ENCODE measurements around the gene SYT9.

SYT9 gene

DNA sequence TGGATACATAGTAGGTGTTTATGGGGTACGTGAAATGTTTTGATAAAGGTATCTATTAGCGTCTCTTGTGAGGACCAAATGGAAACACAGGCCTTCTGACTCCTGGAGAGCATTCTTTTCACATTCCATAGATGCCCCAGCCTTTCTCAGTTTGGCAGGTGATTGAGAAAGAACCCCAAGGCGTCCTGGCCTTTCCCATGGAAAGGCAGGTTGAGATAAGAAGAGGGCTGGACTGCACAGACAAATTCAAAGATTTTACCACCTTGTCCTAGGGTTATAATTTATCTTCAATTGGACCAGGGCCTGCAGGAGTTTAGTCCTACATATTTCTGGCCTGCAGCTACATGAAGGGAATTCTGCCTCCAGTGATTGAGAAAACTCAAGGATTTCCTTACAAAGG lies 232.9 kb downstream of the SYT9 start:
- DNase-seq = no peak

DNA sequence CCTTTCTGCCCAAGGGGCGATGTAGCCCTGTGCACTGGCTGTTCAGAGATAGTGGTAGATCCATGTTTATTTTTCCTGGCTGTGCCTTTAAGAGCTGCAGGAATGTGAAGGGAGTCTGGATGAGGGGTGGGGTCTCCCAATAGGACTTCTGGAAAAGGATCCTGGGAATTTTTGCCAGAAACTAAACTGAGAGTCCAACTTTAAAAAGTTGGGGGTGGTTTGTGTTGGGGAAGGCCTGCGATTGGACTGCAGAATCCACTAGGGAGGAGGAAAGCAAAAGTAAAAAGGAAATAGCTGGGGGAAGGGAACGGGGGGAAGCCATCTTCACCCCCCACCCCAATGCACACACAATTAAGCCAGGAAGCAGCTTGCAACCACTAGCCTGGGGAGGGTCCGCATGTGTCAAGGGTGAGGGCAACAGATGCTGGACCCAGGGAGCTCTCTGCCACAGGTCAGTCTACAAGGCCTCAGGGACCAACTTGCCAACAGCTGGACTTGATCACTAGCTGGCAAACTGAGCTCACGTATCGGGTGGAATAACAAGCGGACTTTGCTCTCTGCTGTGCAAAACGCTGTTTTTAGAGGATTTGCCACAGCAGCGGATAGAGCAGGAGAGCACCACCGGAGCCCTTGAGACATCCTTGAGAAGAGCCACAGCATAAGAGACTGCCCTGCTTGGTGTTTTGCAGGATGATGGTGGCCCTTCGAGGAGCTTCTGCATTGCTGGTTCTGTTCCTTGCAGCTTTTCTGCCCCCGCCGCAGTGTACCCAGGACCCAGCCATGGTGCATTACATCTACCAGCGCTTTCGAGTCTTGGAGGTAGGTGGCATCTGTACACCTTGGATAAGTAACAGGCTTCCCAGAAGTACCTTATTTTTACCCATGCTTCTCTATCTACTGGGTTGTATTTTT lies 233.7 kb downstream of the SYT9 start, which contains the start of gene OLFML1:
Gene OLFML1 (plus strand): TSS at position 321 of the 912 bp plus-strand sequence. CDS start 370 bp downstream, at position 691.
- DNase-seq = no peak

DNA sequence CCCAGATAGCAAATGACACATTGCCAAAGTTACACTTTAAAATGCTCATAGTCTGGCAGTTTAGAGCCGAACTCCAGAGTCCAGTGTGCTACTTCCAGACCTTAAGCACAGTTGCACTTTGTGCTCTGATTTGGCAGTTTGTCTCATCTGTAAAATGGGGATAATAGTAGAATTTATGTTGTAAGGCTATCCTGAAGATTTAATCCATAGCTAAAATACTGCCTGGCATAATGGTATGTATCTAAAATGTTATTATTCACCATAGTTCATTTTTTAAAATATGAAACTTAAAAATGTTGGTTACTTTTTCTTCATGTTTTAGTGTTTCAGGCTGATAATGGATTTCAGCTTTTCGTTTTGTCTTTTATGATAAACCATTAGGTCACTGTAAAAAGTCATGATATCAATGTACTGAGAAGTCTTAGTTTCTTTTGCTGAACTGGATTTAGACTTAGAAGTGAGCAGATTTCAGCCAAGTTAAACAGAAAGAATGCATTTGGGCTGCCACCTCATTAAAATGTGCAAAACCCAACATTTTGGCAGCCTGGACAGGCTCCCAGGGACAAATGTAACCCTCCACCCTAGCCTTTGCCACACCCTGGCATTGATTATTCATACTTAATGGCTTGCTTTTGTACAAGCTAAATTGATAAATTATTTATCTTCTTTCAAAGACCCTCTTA lies 234.5 kb downstream of the SYT9 start:
- DNase-seq = no peak

DNA sequence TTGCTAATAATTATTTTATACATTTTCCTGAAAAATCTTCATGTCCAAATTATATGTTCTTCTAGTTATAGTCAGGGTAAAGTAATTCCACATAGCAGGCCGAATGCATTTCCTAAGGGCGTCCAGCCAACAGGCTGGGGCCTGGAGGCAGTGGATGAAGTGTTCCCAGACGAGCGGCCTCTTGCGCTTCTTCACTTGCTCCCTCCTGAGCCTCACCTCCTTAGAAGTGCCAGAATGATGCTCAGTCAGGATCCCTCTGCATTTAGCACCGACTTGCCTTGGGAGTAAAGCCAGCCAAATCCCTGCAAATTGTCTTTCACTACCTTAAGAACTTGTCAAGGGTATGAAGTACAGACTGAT lies 235.1 kb downstream of the SYT9 start:
- no peak for DNase-seq

DNA sequence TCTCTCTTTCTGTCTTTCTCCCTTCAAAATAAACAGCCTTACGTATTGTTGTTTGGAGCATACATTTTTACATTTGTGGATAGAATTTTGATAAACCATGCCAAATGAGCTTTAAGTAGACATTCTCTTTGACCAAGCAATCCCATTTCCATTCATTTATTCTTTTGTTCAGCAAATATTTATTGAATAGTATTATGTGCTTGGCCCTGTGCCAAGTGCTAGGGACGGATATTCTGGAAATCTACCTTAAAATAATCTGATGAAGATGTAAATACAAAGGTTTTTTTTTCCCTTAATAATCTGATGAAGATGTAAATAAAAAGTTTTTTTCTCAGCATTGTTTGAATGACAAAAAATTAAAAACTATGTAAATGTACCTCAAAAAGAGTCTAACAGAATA lies 235.7 kb downstream of the SYT9 start:
- DNase-seq = no peak

DNA sequence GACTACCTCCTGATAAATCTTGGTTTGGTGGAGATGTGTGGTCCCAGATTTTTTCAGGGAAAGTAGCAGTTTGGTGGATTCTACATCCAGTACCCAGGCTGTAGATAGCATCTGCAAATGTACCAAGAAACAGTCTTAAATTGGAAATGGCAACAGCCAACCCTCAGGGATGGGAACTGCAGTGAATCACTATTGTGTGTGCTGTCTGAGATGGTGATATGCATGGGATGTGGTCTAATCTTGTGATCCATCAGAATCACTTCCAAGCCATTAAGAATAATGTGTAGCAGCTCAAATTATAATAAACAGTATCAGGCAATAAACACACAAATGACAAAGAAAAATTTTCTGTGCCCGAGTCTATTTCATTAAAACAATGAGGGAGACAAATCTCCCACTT lies 237.0 kb downstream of the SYT9 start:
- no peak for DNase-seq

DNA sequence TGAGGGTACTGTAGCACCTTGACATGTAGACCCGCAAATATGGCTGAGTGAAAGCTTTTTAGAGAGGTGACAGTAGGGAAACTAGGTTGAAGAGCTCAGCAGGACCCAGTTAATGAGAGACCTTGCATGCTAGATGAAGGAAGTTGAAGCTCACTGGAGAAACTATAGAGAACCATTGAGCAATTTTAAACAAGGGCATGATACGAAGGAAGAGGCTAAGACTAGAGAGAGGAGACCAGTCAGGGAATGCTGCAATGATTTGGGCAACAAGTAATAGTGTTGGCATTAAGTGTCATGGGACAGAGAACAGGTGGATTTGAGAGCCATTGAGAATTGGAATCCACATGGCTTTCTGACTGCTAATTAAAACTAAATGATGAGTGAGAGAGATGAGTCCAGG lies 237.7 kb downstream of the SYT9 start:
- DNase-seq = no peak

DNA sequence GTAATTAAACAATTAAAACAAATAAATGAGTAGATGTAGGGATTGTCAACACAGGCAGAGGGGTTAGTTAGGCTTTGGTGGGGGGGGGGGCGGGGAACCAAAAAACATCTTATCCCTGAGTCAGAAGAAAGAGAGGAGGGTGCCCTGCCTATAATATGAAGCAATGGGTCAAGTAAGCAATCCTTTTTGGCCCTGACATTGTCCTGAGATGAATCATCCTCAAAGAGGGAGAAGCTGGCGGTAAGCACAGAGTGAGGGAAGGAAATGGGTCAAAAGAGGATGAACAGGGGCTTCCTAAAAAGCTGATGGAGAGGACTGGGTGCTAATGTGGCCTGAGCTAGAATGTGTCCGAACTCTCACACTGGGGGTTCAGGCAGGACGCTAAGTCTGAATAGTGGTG lies 238.3 kb downstream of the SYT9 start:
- DNase-seq = no peak

DNA sequence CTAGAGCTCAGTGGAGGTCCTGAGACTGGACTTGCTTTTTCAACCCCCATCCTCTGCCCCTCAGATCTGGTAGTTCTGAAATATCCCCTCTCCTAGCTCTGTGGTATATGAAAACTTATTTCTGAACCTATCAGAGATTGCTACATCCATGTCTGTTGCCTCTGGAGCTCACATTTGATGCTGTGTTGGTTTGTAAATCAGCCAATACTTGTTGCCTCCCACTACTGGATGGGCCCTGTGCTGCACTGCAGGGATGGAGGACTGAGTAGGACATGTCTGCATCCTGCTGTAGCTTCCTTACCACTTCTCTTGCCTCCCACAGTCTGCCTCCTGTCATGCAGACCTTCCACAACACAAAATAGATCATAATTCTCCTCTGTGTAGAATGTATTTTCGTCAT lies 238.8 kb downstream of the SYT9 start:
- no peak for DNase-seq

DNA sequence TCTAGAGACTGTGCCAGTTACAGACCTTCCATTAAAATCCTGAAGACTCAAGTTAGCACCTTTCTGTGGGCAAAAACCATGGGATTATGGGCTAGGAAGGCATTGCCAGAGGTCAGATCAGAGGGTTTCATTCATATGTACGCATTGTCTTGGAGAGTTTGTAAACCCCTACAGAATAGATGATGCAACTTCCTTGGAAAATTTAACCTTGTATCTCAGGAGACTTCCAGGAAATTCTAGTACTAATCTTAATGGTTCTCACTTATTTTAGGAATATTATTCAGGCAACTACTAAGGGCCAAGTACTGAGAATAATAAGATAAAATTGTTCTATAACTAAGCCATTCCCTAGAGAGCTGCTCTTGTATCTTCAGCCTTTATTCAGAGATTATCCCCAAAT lies 240.5 kb downstream of the SYT9 start:
- no peak for DNase-seq

DNA sequence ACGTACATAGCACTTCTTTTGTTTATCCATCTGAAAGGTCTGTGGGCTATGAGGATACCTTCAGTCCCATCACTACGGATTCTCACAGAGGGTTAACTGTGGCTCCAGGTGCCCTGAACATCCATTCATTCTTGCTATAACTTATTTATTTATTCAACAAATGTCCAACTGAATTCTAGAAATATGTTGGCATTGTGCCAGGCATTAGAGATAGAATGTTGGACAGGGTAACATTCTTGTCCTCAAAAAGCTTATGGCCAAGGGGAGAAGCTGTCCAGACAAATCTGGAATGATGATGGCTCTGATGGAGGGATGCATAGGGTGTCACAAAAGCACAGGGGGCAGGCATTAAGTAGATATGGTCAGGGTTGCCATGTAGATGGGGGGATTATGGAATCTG lies 242.0 kb downstream of the SYT9 start:
- no peak for DNase-seq

DNA sequence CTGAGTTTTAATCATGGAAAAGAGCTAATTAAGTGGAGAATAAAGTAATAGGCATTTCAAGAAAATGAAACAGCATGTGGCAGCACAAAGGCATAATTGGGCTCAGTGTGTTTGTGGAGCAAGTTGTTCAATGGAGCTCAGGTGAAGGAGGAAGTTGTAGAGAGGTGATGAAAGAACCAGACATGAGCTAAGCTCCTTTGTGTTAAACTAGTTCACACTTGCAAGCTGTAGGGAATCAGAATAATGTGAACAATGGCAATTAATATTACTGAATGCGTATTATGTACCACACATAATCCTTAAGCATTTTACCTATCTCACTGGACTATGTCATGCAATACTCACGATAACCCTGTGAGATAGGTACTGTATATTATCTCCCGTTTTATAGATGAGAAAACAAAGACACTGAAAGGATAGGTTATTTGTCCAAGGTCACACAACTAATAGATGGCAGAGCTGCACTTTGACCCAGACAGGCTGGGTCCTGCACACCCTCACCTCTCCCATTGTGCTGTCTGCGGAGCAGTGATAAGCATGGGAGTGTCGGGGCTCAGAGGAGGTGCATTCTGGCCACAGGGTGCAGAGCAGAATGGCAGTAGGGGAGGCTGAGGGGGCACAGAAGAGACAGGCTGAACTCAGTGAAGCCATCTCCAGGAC lies 242.5 kb downstream of the SYT9 start:
- DNase-seq = no peak

DNA sequence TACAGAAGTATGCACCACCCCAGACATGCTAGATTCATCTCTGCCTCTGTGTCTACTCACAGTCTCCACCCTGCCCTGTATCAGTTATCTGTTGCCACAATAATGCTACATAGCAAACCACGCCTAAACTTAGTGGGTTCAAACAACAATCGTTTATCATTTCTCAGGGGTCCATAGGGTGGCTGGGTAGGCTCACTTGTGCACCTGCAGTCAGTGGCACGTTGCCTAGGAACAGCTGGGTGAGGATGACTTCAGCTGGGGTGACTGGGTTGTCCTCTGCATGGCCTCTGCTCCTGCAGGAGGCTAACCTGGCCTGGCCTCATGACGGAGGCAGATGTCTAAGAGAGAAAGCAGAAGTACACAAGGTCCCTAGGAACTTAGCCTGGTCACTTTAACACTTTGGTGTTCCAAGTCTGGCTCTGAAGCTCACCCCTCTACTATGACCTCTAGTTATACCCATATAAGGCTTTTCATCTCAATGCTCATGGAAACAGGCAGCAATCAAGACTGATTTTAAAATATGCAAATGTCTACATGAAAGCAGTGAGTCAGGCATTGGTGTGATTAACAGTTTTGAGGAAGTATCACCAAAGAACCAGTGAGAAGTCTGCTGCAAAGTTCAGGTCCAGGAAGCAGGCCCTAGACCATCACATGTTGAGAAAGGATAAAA lies 244.3 kb downstream of the SYT9 start:
- no peak for DNase-seq

DNA sequence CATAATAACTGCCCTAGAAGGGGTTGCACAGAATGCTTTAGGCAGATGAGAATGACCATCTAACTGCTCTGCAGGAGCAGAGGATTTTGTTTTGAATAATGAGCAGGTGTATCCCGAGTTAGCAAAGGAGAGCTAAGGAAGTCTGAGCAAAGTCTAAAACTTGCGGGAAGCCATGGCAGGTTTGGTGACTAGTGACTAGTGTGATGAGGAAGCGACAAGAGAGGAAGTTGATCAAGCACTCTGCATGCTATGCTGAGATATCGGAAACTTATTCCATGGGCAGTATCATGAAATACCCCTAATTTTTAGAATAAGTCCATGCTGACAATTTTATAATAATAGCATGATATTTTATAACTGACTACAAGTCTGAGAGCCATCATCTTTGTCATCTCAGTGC lies 246.5 kb downstream of the SYT9 start:
- DNase-seq = no peak

DNA sequence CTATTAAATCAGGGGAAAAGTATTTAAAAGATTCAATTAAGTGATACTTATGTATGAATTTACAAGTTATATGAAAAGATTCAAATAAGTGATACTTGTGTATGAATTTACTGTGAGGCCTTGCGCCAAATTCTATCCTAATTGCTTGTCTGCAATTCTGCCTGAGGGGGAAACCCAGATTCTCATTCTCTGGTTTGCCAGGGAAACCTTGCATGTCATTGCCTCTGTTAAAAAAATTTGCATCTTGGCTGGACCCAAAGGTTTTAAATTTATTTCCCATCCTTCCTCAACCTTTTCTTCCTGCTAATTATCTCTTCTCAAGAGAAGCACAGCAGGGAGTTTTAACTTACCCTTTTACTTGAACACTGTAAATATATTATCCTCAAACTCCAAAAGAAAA lies 247.4 kb downstream of the SYT9 start:
- DNase-seq = no peak

DNA sequence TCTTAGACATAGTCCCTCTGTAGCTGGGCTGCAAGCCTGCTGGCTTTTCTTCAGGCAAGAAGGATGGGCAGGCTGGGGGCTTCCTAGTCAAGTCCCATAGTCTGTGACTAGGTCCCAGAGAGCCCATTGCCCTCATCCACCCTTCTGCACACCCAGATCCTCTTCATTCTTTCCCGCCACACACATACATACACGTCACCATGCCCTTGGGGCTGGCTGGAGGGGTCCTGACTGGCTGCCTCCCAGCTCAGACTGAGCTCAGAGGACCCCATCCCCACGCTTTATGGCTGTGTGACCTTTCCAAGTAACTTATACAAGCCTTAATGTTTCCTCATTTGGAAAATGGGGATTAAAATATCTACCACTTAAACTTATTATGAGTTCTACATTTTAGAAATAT lies 248.5 kb downstream of the SYT9 start:
- DNase-seq = no peak

DNA sequence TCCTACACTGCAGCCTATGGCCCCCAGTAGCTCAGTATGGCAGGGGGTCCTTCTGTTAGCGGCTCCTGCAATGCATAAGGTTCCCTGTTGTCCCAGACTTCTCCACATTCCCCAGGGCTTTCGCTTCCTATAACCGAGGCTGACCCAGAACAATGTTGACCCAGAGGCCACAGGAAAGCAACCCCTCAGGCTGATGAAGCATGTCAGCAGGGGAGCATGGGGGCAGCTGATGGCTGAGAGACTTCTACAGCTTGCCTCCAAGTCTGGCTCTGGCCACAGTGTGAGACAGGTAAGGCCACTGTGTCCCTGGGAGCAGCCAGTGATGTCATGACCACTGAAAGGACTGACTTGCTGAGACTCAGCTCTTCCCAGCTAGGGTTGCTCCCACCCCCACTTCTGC lies 249.5 kb downstream of the SYT9 start:
- no peak for DNase-seq

DNA sequence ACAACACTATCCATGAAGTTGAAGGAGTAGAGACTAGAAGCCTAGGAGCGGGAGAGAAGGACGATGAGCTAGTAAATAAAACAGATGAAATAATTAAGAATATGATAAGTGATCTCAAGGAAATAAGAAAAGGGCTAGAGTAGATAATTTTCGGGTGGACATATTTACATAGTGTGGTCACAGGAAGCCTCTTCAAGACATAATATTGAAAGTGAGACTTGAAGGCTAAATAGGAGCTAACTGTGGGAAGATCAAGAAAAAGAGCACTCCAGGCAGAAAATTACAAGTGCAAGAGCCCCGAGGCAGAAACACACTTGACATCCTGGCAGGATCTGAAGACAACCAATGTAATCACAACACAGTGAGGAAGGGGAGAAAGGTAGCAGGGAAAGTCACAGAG lies 250.2 kb downstream of the SYT9 start:
- DNase-seq = no peak

DNA sequence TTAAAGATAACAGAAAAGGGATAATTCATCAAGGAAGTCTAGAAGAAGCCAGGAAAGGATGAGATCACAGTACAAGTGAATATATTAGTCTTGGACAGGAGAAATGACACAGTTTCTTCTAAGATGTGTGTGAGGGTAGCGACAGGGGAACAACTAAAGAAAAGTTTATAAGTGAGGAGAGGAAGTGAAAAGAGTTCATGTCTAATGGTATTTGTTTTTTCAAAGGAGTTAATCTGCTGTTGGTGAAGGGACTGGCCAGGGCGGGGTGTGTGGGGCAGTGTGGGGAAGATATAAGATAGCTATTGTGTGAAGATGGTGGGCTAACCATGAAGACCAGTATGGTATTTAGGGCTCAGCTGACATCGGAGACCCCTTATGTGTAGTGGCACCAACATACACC lies 254.5 kb downstream of the SYT9 start:
- DNase-seq = no peak

DNA sequence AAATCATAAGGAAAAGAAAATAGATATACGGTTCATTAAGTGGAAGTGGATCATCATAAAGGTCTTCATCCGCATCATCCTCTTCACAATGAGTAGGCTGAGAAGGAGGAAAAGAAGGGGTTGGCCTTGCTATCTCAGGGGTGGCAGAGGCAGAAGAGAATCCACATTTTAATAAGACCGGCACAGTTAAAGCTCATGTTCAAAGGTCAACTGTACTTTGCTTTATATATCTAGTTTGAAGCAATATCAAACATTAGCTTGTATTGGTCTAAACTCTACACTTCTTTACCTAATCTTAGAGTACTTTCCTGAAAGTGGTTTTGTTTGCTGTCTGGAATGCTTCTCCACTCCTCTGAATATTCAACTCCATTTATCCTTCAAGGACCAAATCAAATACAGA lies 256.4 kb downstream of the SYT9 start:
- DNase-seq = no peak

DNA sequence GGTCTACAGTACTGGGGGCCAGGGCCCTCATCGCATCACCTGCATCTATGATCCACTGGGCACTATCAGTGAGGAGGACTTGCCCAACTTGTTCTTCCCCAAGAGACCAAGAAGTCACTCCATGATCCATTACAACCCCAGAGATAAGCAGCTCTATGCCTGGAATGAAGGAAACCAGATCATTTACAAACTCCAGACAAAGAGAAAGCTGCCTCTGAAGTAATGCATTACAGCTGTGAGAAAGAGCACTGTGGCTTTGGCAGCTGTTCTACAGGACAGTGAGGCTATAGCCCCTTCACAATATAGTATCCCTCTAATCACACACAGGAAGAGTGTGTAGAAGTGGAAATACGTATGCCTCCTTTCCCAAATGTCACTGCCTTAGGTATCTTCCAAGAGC lies 258.3 kb downstream of the SYT9 start:
- DNase-seq = no peak

DNA sequence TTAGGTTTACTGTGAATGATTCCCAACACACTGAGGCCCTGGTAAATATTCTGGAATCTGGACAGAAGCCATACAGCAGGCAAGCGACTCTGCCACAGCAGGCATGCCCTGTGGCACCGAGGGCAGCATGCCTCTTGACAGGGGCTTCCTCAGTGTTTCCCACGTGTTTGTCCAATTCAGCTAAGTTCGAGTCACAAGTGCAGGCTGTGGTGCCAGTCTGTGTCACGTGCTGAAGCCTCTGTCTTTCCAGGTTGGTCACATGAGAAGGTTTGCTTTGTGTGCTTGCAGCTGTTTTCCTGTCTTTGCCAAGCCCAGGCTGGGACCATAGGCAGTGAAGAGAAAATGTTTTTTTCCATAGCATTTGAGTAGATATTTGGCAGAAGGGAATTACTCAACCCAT lies 259.7 kb downstream of the SYT9 start:
- peak; percentile 25 for DNase-seq

DNA sequence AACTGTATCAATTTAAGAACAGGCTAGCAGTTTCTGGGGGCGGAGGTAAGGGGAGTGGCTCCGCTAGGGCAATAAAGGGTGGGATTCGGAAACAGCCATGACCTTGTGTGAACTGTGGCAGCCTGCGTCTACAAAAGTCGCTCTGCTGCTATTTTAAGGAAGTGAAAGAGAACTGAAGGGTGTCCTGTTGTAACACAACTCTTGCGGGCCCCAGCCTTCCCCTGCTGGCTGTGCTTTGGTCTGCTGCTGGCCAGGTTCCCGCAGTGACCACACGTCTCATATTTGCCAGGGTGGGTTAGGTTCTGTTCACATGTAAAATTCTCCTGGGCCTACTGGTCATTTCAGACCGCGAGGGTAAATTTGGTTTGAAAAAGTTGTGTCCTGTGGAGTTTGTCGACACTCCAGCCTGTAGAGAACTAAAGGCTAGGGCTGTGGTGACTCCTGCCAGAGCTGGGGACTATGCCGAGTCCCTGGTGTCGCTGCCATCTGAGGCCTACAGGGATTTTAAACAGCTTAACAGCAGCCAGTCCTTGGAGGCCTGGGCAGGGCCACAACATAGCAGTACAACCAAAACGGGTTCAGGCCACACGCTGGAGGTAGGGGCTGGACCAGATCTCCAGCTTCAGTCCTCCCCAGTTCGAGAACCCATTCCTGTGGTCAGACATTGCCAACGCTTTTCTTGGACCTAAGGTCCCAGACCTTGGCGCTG lies 261.0 kb downstream of the SYT9 start:
- DNase-seq = peak; percentile 40

All from NCI-H510A treated with DMSO at 0.1 percent for 48 hours (cell line).